ENCODE results near the gene HENMT1. TPM values are rescaled to one million over a fixed set of nuclear protein-coding genes. Genes with fewer than 3 reads are reported as not detected.

HENMT1 gene
- total RNA-seq, 1 experiment from 2014 or later, result 9.9 TPM

DNA sequence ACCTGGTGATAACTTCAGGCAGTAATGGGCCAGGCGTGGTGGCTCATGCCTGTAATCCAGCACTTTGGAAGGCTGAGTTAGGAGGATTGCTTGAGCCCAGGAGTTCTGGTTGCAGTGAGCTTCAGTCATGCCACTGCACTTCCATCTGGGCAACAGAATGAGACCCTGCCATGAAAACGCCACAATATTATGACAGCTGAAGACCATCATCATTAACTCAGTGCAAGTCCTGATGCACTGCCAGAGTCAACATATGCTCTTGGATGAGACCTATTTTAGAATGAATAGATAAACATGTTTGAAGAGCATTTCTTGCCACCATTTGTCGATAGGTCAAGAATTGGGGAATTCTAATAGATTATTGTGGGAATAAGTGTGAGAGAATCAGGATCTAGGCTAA lies 26.4 kb downstream of the HENMT1 start:
- Mint-ChIP-seq H3K4me1 (ENCODE audit: low read depth, unreplicated experiment) (no peaks in the 10 kb centered on the region), H3K27ac (ENCODE audit: unreplicated experiment) (no peak overlapping the region), H3K27me3 (ENCODE audit: unreplicated experiment) (no peaks in the 10 kb centered on the region), H3K36me3 (ENCODE audit: insufficient read depth, unreplicated experiment) (no peaks in the 10 kb centered on the region), H3K9me3 (ENCODE audit: low read depth, unreplicated experiment) (no peaks in the 10 kb centered on the region), H3K4me3 (ENCODE audit: low read depth, unreplicated experiment) (no peak overlapping the region)
- BruUV-seq (replicated peaks), result no TSS peak
- TF ChIP-seq, protein P1, sequence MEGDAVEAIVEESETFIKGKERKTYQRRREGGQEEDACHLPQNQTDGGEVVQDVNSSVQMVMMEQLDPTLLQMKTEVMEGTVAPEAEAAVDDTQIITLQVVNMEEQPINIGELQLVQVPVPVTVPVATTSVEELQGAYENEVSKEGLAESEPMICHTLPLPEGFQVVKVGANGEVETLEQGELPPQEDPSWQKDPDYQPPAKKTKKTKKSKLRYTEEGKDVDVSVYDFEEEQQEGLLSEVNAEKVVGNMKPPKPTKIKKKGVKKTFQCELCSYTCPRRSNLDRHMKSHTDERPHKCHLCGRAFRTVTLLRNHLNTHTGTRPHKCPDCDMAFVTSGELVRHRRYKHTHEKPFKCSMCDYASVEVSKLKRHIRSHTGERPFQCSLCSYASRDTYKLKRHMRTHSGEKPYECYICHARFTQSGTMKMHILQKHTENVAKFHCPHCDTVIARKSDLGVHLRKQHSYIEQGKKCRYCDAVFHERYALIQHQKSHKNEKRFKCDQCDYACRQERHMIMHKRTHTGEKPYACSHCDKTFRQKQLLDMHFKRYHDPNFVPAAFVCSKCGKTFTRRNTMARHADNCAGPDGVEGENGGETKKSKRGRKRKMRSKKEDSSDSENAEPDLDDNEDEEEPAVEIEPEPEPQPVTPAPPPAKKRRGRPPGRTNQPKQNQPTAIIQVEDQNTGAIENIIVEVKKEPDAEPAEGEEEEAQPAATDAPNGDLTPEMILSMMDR (IDR thresholded peaks at IDR 0.05; ENCODE audit: unreplicated experiment), result no peak
- CTCF ChIA-PET, result no interaction called here
- intact Hi-C loops (cut with micrococcal nuclease; ENCODE audit: unreplicated experiment), result no loop called here
- no peak for DNase-seq

GRCh38 chr1:108628665-108629064 lies 32.2 kb downstream of the HENMT1 start:
- Mint-ChIP-seq H3K4me3 (ENCODE audit: low read depth, unreplicated experiment) (no peak overlapping the region), H3K9me3 (ENCODE audit: low read depth, unreplicated experiment) (no peaks in the 10 kb centered on the region), H3K27me3 (ENCODE audit: unreplicated experiment) (no peaks in the 10 kb centered on the region), H3K27ac (ENCODE audit: unreplicated experiment) (no peak overlapping the region), H3K4me1 (ENCODE audit: low read depth, unreplicated experiment) (peaks cover 24% of the 10 kb centered on the region), H3K36me3 (ENCODE audit: insufficient read depth, unreplicated experiment) (no peaks in the 10 kb centered on the region)
- no TSS peak for BruUV-seq (replicated peaks)
- TF ChIP-seq, protein P1 (IDR thresholded peaks at IDR 0.05; ENCODE audit: unreplicated experiment), result no peak
- DNase-seq, result no peak
- intact Hi-C loops (cut with micrococcal nuclease; ENCODE audit: unreplicated experiment), result no loop called here
- CTCF ChIA-PET, result no interaction called here

GRCh38 chr1:108627951-108628350 lies 32.9 kb downstream of the HENMT1 start:
- Mint-ChIP-seq H3K4me3 (ENCODE audit: low read depth, unreplicated experiment) (no peak overlapping the region), H3K9me3 (ENCODE audit: low read depth, unreplicated experiment) (no peaks in the 10 kb centered on the region), H3K4me1 (ENCODE audit: low read depth, unreplicated experiment) (peaks cover 24% of the 10 kb centered on the region), H3K36me3 (ENCODE audit: insufficient read depth, unreplicated experiment) (no peaks in the 10 kb centered on the region), H3K27me3 (ENCODE audit: unreplicated experiment) (no peaks in the 10 kb centered on the region), H3K27ac (ENCODE audit: unreplicated experiment) (no peak overlapping the region)
- DNase-seq, result no peak
- TF ChIP-seq, protein P1 (IDR thresholded peaks at IDR 0.05; ENCODE audit: unreplicated experiment), result no peak
- intact Hi-C loops (cut with micrococcal nuclease; ENCODE audit: unreplicated experiment), result no loop called here
- no TSS peak for BruUV-seq (replicated peaks)
- CTCF ChIA-PET, result no interaction called here

DNA sequence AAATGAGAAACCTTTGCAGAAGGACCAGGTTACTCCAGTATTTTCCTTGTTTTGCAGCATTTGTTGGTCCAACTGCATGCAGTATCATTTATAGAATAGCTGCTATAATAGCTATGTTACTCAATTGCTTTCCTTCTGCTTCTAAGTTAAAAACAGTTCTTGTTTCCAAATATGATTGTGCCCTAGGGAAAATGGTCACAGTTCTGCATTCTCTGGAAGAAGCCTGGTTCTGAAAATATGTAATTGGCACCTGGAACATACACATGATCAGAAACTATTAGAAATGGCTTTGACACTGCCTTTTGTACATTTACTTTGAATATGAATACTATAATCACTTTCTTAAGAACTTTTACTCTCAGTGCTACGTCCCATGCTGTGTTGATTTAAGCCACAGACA lies 33.6 kb downstream of the HENMT1 start:
- CTCF ChIA-PET, result interaction anchor here (0.6 kb wide), 1 partner anchor 281 kb away, joined by 3 read pairs; no protein-coding TSS in a partner anchor
- Mint-ChIP-seq H3K4me1 (ENCODE audit: low read depth, unreplicated experiment) (peaks cover 24% of the 10 kb centered on the region), H3K9me3 (ENCODE audit: low read depth, unreplicated experiment) (no peaks in the 10 kb centered on the region), H3K36me3 (ENCODE audit: insufficient read depth, unreplicated experiment) (no peaks in the 10 kb centered on the region), H3K27ac (ENCODE audit: unreplicated experiment) (no peak overlapping the region), H3K27me3 (ENCODE audit: unreplicated experiment) (no peaks in the 10 kb centered on the region), H3K4me3 (ENCODE audit: low read depth, unreplicated experiment) (no peak overlapping the region)
- BruUV-seq (replicated peaks), result no TSS peak
- intact Hi-C loops (cut with micrococcal nuclease; ENCODE audit: unreplicated experiment), result no loop called here
- TF ChIP-seq, protein P1 (IDR thresholded peaks at IDR 0.05; ENCODE audit: unreplicated experiment), result no peak
- DNase-seq, result no peak

Data from Calu3 (cell line).